GM23338 (cell line): ENCODE data around the gene TUG1. TPM values are rescaled to one million over a fixed set of nuclear protein-coding genes. Genes with fewer than 3 reads are reported as not detected.

Source experiments
- ATAC-seq: fragments of 200-7000 bp; cut with Tn5 transposase; 3 replicates; pipeline ENCODE4 v1.9.1; 2020
- DNase-seq: peaks from one replicate; pipeline ENCODE4 v3.0.0-alpha.2; 2015; ENCODE audit warnings: low spot score
- H2AFZ ChIP-seq: fragments of 200-600 bp; sonication (generic); 2 replicates; pipeline ENCODE4 v1.8.0; 2016; ENCODE audit warnings: antibody characterized with exemption, mild to moderate bottlenecking, moderate library complexity
- H3F3A ChIP-seq: fragments of 200-600 bp; sonication (generic); replicated peaks from 2 replicates; pipeline ENCODE4 v1.8.0; 2017; ENCODE audit warnings: antibody characterized with exemption, mixed run types, low read depth
- H3K27ac ChIP-seq: fragments of 200-600 bp; sonication (generic); 2 replicates; pipeline ENCODE4 v1.6.1; 2016; ENCODE audit warnings: low read depth
- H3K27me3 ChIP-seq: fragments of 200-600 bp; sonication (generic); 2 replicates; pipeline ENCODE4 v1.8.0; 2016; ENCODE audit warnings: mild to moderate bottlenecking, mixed run types, moderate library complexity; ENCODE audit not compliant: insufficient read depth
- H3K36me3 ChIP-seq: fragments of 200-600 bp; sonication (generic); 2 replicates; pipeline ENCODE4 v1.8.0; 2016; ENCODE audit warnings: mild to moderate bottlenecking; ENCODE audit not compliant: insufficient read depth
- H3K4me1 ChIP-seq: fragments of 200-600 bp; sonication (generic); 2 replicates; pipeline ENCODE4 v1.8.0; 2016; ENCODE audit warnings: mild to moderate bottlenecking, moderate library complexity; ENCODE audit not compliant: insufficient read depth
- H3K4me2 ChIP-seq: fragments of 200-600 bp; sonication (generic); 2 replicates; pipeline ENCODE4 v1.7.1; 2017; ENCODE audit warnings: mixed run types
- H3K4me3 ChIP-seq: fragments of 200-600 bp; sonication (generic); 2 replicates; pipeline ENCODE4 v1.6.1; 2016; ENCODE audit warnings: mixed run types
- H3K79me2 ChIP-seq: fragments of 200-600 bp; sonication (generic); replicated peaks from 2 replicates; pipeline ENCODE4 v1.8.0; 2017; ENCODE audit warnings: mild to moderate bottlenecking; ENCODE audit not compliant: insufficient read depth
- H3K9me2 ChIP-seq: fragments of 200-600 bp; sonication (generic); 2 replicates; pipeline ENCODE4 v1.8.0; 2017; ENCODE audit not compliant: insufficient read depth
- H4K20me1 ChIP-seq: fragments of 200-600 bp; sonication (generic); replicated peaks from 2 replicates; pipeline ENCODE4 v1.8.0; 2017; ENCODE audit warnings: mild to moderate bottlenecking; ENCODE audit not compliant: insufficient read depth
- H3K27ac Mint-ChIP-seq: 2 replicates; pipeline ENCODE4 v1.8.0; 2020; ENCODE audit warnings: inconsistent platforms, mild to moderate bottlenecking, moderate library complexity, mixed read lengths
- H3K27me3 Mint-ChIP-seq: 3 replicates; pipeline ENCODE4 v1.8.0; 2022; ENCODE audit warnings: low read depth, mild to moderate bottlenecking, moderate library complexity, mixed read lengths, inconsistent platforms; ENCODE audit not compliant: insufficient read depth, poor library complexity
- H3K36me3 Mint-ChIP-seq: 3 replicates; pipeline ENCODE4 v1.8.0; 2021; ENCODE audit warnings: low read depth, mild to moderate bottlenecking, inconsistent platforms, moderate library complexity, mixed read lengths
- H3K4me1 Mint-ChIP-seq: 3 replicates; pipeline ENCODE4 v1.8.0; 2020; ENCODE audit warnings: mild to moderate bottlenecking, inconsistent platforms, mixed read lengths
- H3K4me3 Mint-ChIP-seq: 3 replicates; pipeline ENCODE4 v1.8.0; 2021; ENCODE audit warnings: moderate library complexity, mild to moderate bottlenecking, inconsistent platforms, mixed read lengths
- H3K9me3 Mint-ChIP-seq: 3 replicates; pipeline ENCODE4 v1.8.0; 2020; ENCODE audit warnings: moderate library complexity, mild to moderate bottlenecking, inconsistent platforms, mixed read lengths
- CREB1 ChIP-seq: fragments of 250-450 bp; sonication (Bioruptor Pico); IDR thresholded peaks from 2 replicates; pipeline ENCODE4 v1.5.0; 2020; ENCODE audit warnings: low read depth, mild to moderate bottlenecking, moderate library complexity
- EZH2phosphoT487 ChIP-seq: fragments of 200-600 bp; sonication (generic); IDR thresholded peaks from one replicate; pipeline ENCODE4 v1.8.1; 2018; ENCODE audit warnings: antibody characterized with exemption; ENCODE audit not compliant: unreplicated experiment
- NANOG ChIP-seq: IDR thresholded peaks from 2 replicates; pipeline ENCODE4 v1.6.1; 2016; ENCODE audit warnings: antibody characterized with exemption, borderline replicate concordance
- POLR2AphosphoS5 ChIP-seq: IDR thresholded peaks from 2 replicates; pipeline ENCODE4 v1.6.1; 2016; ENCODE audit warnings: antibody characterized with exemption, low read depth
- REST ChIP-seq: IDR thresholded peaks from one replicate; pipeline ENCODE4 v1.6.1; 2018; ENCODE audit warnings: antibody characterized with exemption; ENCODE audit not compliant: unreplicated experiment
- STAT1 ChIP-seq: IDR thresholded peaks from one replicate; pipeline ENCODE4 v1.6.1; 2016; ENCODE audit warnings: antibody characterized with exemption; ENCODE audit not compliant: unreplicated experiment
- ZNF114 ChIP-seq: fragments of 250-450 bp; sonication (Bioruptor Pico); IDR thresholded peaks from 2 replicates; pipeline ENCODE4 v1.5.0; 2020; ENCODE audit warnings: mild to moderate bottlenecking, moderate library complexity
- ZNF331 ChIP-seq: fragments of 250-450 bp; sonication (Bioruptor Pico); IDR thresholded peaks from 2 replicates; pipeline ENCODE4 v1.5.0; 2020; ENCODE audit warnings: low read depth, mild to moderate bottlenecking, moderate library complexity
- polyA plus RNA-seq: library from polyadenylated mRNA; unstranded; fragments of >200 nt; fragmentation: Nextera tagmentation; extraction: Ambion mirVana; gene quantifications from 2 replicates; pipeline ENCODE4 v1.2.1, GENCODE V29; 2016
- total RNA-seq: library from RNA; depleted of rRNA; stranded (reverse); fragments of >200 nt; shearing (Covaris generic); gene quantifications from 2 replicates; pipeline ENCODE4 v1.2.3, GENCODE V29; 2014
- TF ChIP-seq, protein P1 (sequence below), 2 experiments: fragments of 200-600 bp in 1 of 2; sonication (generic) in 1 of 2; conservative IDR thresholded peaks; 2 replicates each; pipeline versions ENCODE4 v1.5.1 to v1.6.1; 2016 to 2017; ENCODE audit warnings: antibody characterized with exemption in 2 of 2, low read depth in 2 of 2, mild to moderate bottlenecking in 2 of 2, moderate library complexity in 1 of 2
- TF ChIP-seq, protein P2 (sequence below): IDR thresholded peaks from 2 replicates; pipeline ENCODE4 v1.6.1; 2016; ENCODE audit warnings: antibody characterized with exemption
- TF ChIP-seq, protein P3 (sequence below): fragments of 250-450 bp; sonication (Bioruptor Pico); IDR thresholded peaks from 2 replicates; pipeline ENCODE4 v1.5.0; 2020; ENCODE audit warnings: mild to moderate bottlenecking, moderate library complexity

The TUG1 gene
- total and polyA plus RNA-seq, 2 experiments from 2014 or later = 58.3 to 125 TPM

- ATAC-seq = peak; percentile 57
- H3K4me1 ChIP-seq = no peaks in the 10 kb centered on the region
- no peaks in the 10 kb centered on the region for H3K27me3 ChIP-seq
- H3K4me3 ChIP-seq = no peak overlapping the region
- H3K4me2 ChIP-seq = no peak overlapping the region
- H3F3A ChIP-seq = 0 out of 2 replicates have a peak, but pooled peaks cover 4% of the 10 kb centered on the region
- H3K27ac ChIP-seq = no peak overlapping the region
- no peaks in the 10 kb centered on the region for H3K9me2 ChIP-seq
- TF ChIP-seq, protein P1, sequence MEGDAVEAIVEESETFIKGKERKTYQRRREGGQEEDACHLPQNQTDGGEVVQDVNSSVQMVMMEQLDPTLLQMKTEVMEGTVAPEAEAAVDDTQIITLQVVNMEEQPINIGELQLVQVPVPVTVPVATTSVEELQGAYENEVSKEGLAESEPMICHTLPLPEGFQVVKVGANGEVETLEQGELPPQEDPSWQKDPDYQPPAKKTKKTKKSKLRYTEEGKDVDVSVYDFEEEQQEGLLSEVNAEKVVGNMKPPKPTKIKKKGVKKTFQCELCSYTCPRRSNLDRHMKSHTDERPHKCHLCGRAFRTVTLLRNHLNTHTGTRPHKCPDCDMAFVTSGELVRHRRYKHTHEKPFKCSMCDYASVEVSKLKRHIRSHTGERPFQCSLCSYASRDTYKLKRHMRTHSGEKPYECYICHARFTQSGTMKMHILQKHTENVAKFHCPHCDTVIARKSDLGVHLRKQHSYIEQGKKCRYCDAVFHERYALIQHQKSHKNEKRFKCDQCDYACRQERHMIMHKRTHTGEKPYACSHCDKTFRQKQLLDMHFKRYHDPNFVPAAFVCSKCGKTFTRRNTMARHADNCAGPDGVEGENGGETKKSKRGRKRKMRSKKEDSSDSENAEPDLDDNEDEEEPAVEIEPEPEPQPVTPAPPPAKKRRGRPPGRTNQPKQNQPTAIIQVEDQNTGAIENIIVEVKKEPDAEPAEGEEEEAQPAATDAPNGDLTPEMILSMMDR (conservative IDR thresholded peaks at IDR 0.05; ENCODE audit: low read depth in 2 of 2) = no peak
- TF ChIP-seq REST (no peak), ZNF114 (no peak), EZH2phosphoT487 (no peak), ZNF331 (no peak), POLR2AphosphoS5 (no peak), STAT1 (no peak), NANOG (no peak), CREB1 (CRISPR knock-in tag) (no peak)
- TF ChIP-seq, protein P2, sequence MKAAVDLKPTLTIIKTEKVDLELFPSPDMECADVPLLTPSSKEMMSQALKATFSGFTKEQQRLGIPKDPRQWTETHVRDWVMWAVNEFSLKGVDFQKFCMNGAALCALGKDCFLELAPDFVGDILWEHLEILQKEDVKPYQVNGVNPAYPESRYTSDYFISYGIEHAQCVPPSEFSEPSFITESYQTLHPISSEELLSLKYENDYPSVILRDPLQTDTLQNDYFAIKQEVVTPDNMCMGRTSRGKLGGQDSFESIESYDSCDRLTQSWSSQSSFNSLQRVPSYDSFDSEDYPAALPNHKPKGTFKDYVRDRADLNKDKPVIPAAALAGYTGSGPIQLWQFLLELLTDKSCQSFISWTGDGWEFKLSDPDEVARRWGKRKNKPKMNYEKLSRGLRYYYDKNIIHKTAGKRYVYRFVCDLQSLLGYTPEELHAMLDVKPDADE = no peak
- TF ChIP-seq, protein P3, sequence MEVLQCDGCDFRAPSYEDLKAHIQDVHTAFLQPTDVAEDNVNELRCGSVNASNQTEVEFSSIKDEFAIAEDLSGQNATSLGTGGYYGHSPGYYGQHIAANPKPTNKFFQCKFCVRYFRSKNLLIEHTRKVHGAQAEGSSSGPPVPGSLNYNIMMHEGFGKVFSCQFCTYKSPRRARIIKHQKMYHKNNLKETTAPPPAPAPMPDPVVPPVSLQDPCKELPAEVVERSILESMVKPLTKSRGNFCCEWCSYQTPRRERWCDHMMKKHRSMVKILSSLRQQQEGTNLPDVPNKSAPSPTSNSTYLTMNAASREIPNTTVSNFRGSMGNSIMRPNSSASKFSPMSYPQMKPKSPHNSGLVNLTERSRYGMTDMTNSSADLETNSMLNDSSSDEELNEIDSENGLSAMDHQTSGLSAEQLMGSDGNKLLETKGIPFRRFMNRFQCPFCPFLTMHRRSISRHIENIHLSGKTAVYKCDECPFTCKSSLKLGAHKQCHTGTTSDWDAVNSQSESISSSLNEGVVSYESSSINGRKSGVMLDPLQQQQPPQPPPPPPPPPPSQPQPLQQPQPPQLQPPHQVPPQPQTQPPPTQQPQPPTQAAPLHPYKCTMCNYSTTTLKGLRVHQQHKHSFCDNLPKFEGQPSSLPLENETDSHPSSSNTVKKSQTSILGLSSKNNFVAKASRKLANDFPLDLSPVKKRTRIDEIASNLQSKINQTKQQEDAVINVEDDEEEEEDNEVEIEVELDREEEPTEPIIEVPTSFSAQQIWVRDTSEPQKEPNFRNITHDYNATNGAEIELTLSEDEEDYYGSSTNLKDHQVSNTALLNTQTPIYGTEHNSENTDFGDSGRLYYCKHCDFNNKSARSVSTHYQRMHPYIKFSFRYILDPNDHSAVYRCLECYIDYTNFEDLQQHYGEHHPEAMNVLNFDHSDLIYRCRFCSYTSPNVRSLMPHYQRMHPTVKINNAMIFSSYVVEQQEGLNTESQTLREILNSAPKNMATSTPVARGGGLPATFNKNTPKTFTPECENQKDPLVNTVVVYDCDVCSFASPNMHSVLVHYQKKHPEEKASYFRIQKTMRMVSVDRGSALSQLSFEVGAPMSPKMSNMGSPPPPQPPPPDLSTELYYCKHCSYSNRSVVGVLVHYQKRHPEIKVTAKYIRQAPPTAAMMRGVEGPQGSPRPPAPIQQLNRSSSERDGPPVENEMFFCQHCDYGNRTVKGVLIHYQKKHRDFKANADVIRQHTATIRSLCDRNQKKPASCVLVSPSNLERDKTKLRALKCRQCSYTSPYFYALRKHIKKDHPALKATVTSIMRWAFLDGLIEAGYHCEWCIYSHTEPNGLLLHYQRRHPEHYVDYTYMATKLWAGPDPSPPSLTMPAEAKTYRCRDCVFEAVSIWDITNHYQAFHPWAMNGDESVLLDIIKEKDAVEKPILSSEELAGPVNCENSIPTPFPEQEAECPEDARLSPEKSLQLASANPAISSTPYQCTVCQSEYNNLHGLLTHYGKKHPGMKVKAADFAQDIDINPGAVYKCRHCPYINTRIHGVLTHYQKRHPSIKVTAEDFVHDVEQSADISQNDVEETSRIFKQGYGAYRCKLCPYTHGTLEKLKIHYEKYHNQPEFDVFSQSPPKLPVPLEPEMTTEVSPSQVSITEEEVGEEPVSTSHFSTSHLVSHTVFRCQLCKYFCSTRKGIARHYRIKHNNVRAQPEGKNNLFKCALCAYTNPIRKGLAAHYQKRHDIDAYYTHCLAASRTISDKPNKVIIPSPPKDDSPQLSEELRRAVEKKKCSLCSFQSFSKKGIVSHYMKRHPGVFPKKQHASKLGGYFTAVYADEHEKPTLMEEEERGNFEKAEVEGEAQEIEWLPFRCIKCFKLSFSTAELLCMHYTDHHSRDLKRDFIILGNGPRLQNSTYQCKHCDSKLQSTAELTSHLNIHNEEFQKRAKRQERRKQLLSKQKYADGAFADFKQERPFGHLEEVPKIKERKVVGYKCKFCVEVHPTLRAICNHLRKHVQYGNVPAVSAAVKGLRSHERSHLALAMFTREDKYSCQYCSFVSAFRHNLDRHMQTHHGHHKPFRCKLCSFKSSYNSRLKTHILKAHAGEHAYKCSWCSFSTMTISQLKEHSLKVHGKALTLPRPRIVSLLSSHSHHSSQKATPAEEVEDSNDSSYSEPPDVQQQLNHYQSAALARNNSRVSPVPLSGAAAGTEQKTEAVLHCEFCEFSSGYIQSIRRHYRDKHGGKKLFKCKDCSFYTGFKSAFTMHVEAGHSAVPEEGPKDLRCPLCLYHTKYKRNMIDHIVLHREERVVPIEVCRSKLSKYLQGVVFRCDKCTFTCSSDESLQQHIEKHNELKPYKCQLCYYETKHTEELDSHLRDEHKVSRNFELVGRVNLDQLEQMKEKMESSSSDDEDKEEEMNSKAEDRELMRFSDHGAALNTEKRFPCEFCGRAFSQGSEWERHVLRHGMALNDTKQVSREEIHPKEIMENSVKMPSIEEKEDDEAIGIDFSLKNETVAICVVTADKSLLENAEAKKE = no peak
- Mint-ChIP-seq H3K27me3 (peaks cover 3% of the 10 kb centered on the region), H3K4me3 (no peak overlapping the region), H3K9me3 (no peaks in the 10 kb centered on the region), H3K4me1 (no peaks in the 10 kb centered on the region), H3K27ac (no peak overlapping the region), H3K36me3 (peaks cover 30% of the 10 kb centered on the region)
- peaks cover 35% of the 10 kb centered on the region for H4K20me1 ChIP-seq
- DNase-seq = no peak
- H3K36me3 ChIP-seq = peaks cover 76% of the 10 kb centered on the region
- no peak overlapping the region for H2AFZ ChIP-seq
- peaks cover 43% of the 10 kb centered on the region for H3K79me2 ChIP-seq
Observed at GRCh38 chr22:30947173-30947815, 21.8 kb upstream of the TUG1 start.
